HG02642 (cell line): ENCODE data around the gene RUVBL1.

Source experiments
- ATAC-seq: cut with Tn5 transposase; IDR thresholded peaks from one replicate; pipeline ENCODE4 v1.9.1; 2021; ENCODE audit warnings: mild to moderate bottlenecking; ENCODE audit not compliant: unreplicated experiment, poor library complexity

Gene RUVBL1

GRCh38 chr3:128040660-128041059, 83.0 kb downstream of the RUVBL1 start:
- no peak for ATAC-seq

GRCh38 chr3:128040041-128040440, 83.6 kb downstream of the RUVBL1 start:
- ATAC-seq: no peak

- ATAC-seq: no peak
Measured at GRCh38 chr3:128036119-128036518, 87.5 kb downstream of the RUVBL1 start.

GRCh38 chr3:128033102-128033501, 90.5 kb downstream of the RUVBL1 start:
- no peak for ATAC-seq
